Right atrium auricular region (tissue), 2 donors: Measurements from ENCODE around the gene FOXP4. TPM values are rescaled to one million over a fixed set of nuclear protein-coding genes. Genes with fewer than 3 reads are reported as not detected.

ENCODE experiments used
- DNase-seq: peaks from one replicate; pipeline ENCODE4 v3.0.0-alpha.2; 2019; ENCODE audit warnings: low spot score
- H3K27ac ChIP-seq, 2 donors: fragments of 200-600 bp; sonication (generic); 1 replicate in 1 of 2; 2 replicates in 1 of 2; pipeline ENCODE4 v1.5.1; 2016 to 2019
- H3K27me3 ChIP-seq, 2 donors: fragments of 200-600 bp; sonication (generic); one replicate each; pipeline versions ENCODE4 v1.5.1 to v1.6.0; 2017 to 2019
- H3K36me3 ChIP-seq: fragments of 200-600 bp; sonication (generic); one replicate; pipeline ENCODE4 v1.5.1; 2016
- H3K4me1 ChIP-seq, 2 donors: fragments of 200-600 bp; sonication (generic); one replicate each; pipeline versions ENCODE4 v1.5.1 to v1.6.0; 2017 to 2019
- H3K4me3 ChIP-seq, 2 donors: fragments of 200-600 bp; sonication (generic); 1 replicate in 1 of 2; 2 replicates in 1 of 2; pipeline ENCODE4 v1.5.1; 2017 to 2019; ENCODE audit warnings: mild to moderate bottlenecking in 1 of 2, moderate library complexity in 1 of 2
- H3K9me3 ChIP-seq, 2 donors: fragments of 200-600 bp; sonication (generic); one replicate each; pipeline ENCODE4 v1.5.1; 2019
- CTCF ChIP-seq, 2 donors: fragments of 200-600 bp; sonication (generic); IDR thresholded peaks; one replicate each; pipeline ENCODE4 v1.5.1; 2019; ENCODE audit warnings: antibody characterized with exemption in 2 of 2
- total RNA-seq, 2 donors: library from RNA; depleted of rRNA; stranded (reverse); fragments of >200 nt; gene quantifications; one replicate each; pipeline ENCODE4 v1.1.0, GENCODE V29; 2016

Gene FOXP4
- total RNA-seq, 2 donors from 2014 or later = 9.3 to 20.2 TPM

GRCh38 chr6:41502566-41502916 is 43.6 kb upstream of the FOXP4 start:
- Histone ChIP-seq H3K4me3 (no peak overlapping the region), H3K27me3 (no peaks in the 10 kb centered on the region), H3K9me3 (no peaks in the 10 kb centered on the region), H3K36me3 (no peaks in the 10 kb centered on the region), H3K27ac (peak overlapping the region in 1 of 2 donors; percentile 18), H3K4me1 (peaks cover 0 to 30% of the 10 kb centered on the region in 2 donors)
- no peak for DNase-seq
- no peak for TF ChIP-seq CTCF (IDR thresholded peaks at IDR 0.05)

- H3K27me3 ChIP-seq = no peaks in the 10 kb centered on the region
- H3K27ac ChIP-seq = peak overlapping the region in 1 of 2 donors; percentile 18
- H3K4me3 ChIP-seq = no peak overlapping the region
Measured at GRCh38 chr6:41502917-41503671, 43.1 kb upstream of the FOXP4 start.

GRCh38 chr6:41503827-41504465 is 42.2 kb upstream of the FOXP4 start:
- Histone ChIP-seq H3K36me3 (no peaks in the 10 kb centered on the region), H3K4me1 (peaks cover 0 to 30% of the 10 kb centered on the region in 2 donors), H3K9me3 (no peaks in the 10 kb centered on the region), H3K4me3 (peak overlapping the region; percentile 36 to 49), H3K27me3 (no peaks in the 10 kb centered on the region), H3K27ac (peak overlapping the region; percentile 61 to 76)
- no peak for DNase-seq
- TF ChIP-seq CTCF (IDR thresholded peaks at IDR 0.05) = no peak

More at GRCh38 chr6:41502917-41503671, 43.1 kb upstream of the FOXP4 start:
- DNase-seq = peak; percentile 72
- Histone ChIP-seq H3K4me1 (peaks cover 0 to 30% of the 10 kb centered on the region in 2 donors), H3K9me3 (no peaks in the 10 kb centered on the region), H3K36me3 (no peaks in the 10 kb centered on the region)
- TF ChIP-seq CTCF (IDR thresholded peaks at IDR 0.05) = no peak

GRCh38 chr6:41504466-41505121 is 41.6 kb upstream of the FOXP4 start:
- H3K27ac ChIP-seq = peak overlapping the region; percentile 61 to 76

More at GRCh38 chr6:41504466-41505121, 41.6 kb upstream of the FOXP4 start:
- Histone ChIP-seq H3K9me3 (no peaks in the 10 kb centered on the region), H3K4me1 (peaks cover 0 to 30% of the 10 kb centered on the region in 2 donors), H3K27me3 (no peaks in the 10 kb centered on the region), H3K36me3 (no peaks in the 10 kb centered on the region), H3K4me3 (peak overlapping the region; percentile 9 to 49)
- no peak for DNase-seq
- no peak for TF ChIP-seq CTCF (IDR thresholded peaks at IDR 0.05)
